ENCODE data around the gene GTF2I. TPM values are rescaled to one million over a fixed set of nuclear protein-coding genes. Genes with fewer than 3 reads are reported as not detected.
"Not testable (repeated sequence)": the region's sequence is repeated elsewhere in the genome, so short reads cannot be mapped to it uniquely, and the experiment has no call there.

Gene GTF2I
- total and polyA plus RNA-seq, 4 donors, result 27.4 to 97.9 (median 65.8) TPM

DNA sequence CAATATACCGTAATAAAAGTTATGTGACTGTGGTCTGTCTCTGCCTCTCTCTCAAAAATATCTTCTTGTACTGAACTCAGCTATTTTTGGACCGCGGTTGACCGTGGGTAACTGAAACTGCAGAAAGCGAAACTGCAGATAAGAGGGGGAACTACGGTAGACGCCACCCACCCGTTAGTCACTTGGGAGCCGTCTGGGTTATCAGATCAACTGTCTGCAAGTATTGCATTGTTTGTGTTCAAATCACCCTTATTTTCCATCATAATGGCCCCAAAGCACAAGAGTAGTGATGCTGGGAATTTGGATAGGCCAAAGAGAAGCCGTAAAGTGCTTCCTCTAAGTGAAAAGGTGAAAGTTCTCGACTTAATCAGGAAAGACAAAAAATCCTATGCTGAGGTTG is 7.5 kb upstream of the GTF2I start:
- not testable (repeated sequence) for H3K27me3 ChIP-seq (ENCODE audit: control insufficient read depth in 4 of 4, insufficient read depth in 4 of 4, low read length in 3 of 4); H3K9ac ChIP-seq (ENCODE audit: low read depth in 1 of 2, low read length in 2 of 2); H3K9me3 ChIP-seq (ENCODE audit: control insufficient read depth in 4 of 4, low read length in 3 of 4); H3K36me3 ChIP-seq (ENCODE audit: control insufficient read depth in 4 of 4, insufficient read depth in 3 of 4, low read depth in 1 of 4, low read length in 3 of 4)
- DNase-seq (ENCODE audit: low spot score), result peak; percentile 54
- 10% methylated on average over 10 of the region's 11 CpGs for WGBS
- peak in 1 of 2 donors; percentile 5 for TF ChIP-seq RXRA (IDR thresholded peaks at IDR 0.05)
- H3K4me1 ChIP-seq (ENCODE audit: control insufficient read depth in 4 of 4, insufficient read depth in 4 of 4, low read length in 3 of 4), result peaks cover 5 to 15% (median 8%) of the 10 kb centered on the region in 4 donors
- peak overlapping the region in 1 of 2 donors; percentile 25 for H3K27ac ChIP-seq (ENCODE audit: low read depth in 1 of 2, low read length in 2 of 2)
- peak overlapping the region in 1 of 3 donors; percentile 32 for H3K4me3 ChIP-seq (ENCODE audit: low read depth in 1 of 3, low read length in 3 of 3)

DNA sequence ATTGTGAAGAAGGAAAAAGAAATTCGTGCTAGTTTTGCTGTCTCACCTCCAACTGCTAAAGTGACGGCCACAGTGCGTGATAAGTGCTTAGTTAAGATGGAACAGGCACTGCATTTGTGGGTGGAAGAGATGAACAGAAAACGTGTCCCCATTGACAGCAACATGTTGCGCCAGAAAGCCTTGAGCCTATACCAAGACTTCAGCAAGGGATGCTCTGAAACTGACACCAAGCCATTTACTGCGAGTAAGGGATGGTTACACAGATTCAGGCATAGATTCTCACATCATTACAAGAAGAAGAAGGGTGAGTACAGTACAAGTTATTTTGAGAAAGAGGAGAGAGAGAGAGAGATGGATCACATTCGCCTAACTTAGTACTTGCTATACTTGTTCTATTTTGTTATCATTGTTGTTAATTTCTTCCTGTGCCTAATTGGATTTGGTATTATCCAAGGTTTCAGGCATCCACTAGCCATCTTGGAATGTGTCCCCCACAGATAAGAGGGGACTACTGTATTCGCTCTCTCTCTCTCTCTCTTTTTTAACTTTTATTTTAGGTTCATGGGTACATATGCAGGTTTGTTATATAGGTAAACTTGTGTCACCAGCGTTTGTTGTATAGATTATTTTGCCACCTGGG is 6.9 kb upstream of the GTF2I start:
- peak overlapping the region in 1 of 2 donors; percentile 17 for H3K27ac ChIP-seq (ENCODE audit: low read depth in 1 of 2, low read length in 2 of 2)
- H3K4me3 ChIP-seq (ENCODE audit: low read depth in 1 of 3, low read length in 3 of 3); H3K27me3 ChIP-seq (ENCODE audit: control insufficient read depth in 4 of 4, insufficient read depth in 4 of 4, low read length in 3 of 4); H3K9me3 ChIP-seq (ENCODE audit: control insufficient read depth in 4 of 4, low read length in 3 of 4); DNase-seq (ENCODE audit: low spot score); H3K36me3 ChIP-seq (ENCODE audit: control insufficient read depth in 4 of 4, insufficient read depth in 3 of 4, low read depth in 1 of 4, low read length in 3 of 4); H3K9ac ChIP-seq (ENCODE audit: low read depth in 1 of 2, low read length in 2 of 2): not testable (repeated sequence)
- H3K4me1 ChIP-seq (ENCODE audit: control insufficient read depth in 4 of 4, insufficient read depth in 4 of 4, low read length in 3 of 4), result peaks cover 7 to 19% (median 11%) of the 10 kb centered on the region in 4 donors
- 71% methylated on average over 7 of the region's 9 CpGs for WGBS

DNA sequence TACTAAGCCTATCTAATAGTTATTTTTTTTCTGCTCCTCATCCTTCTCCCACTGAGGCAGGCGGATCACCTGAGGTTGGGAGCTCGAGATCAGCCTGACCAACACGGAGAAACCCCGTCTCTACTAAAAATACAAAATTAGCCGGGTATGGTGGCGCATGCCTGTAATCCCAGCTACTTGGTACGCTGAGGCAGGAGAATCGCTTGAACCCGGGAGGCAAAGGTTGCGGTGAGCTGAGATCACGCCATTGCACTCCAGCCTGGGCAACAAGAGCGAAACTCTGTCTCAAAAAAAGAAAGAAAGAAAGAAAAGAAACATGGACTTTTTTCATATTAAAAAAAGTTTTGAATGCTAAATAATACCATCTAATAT is 6.4 kb upstream of the GTF2I start:
- not testable (repeated sequence) for H3K4me3 ChIP-seq (ENCODE audit: low read depth in 1 of 3, low read length in 3 of 3); H3K9ac ChIP-seq (ENCODE audit: low read depth in 1 of 2, low read length in 2 of 2); H3K9me3 ChIP-seq (ENCODE audit: control insufficient read depth in 4 of 4, low read length in 3 of 4); H3K27me3 ChIP-seq (ENCODE audit: control insufficient read depth in 4 of 4, insufficient read depth in 4 of 4, low read length in 3 of 4); H3K27ac ChIP-seq (ENCODE audit: low read depth in 1 of 2, low read length in 2 of 2); DNase-seq (ENCODE audit: low spot score); H3K36me3 ChIP-seq (ENCODE audit: control insufficient read depth in 4 of 4, insufficient read depth in 3 of 4, low read depth in 1 of 4, low read length in 3 of 4)
- WGBS, result 87% methylated on average over 12 of the region's 12 CpGs
- H3K4me1 ChIP-seq (ENCODE audit: control insufficient read depth in 4 of 4, insufficient read depth in 4 of 4, low read length in 3 of 4), result peaks cover 8 to 24% (median 16%) of the 10 kb centered on the region in 4 donors

DNA sequence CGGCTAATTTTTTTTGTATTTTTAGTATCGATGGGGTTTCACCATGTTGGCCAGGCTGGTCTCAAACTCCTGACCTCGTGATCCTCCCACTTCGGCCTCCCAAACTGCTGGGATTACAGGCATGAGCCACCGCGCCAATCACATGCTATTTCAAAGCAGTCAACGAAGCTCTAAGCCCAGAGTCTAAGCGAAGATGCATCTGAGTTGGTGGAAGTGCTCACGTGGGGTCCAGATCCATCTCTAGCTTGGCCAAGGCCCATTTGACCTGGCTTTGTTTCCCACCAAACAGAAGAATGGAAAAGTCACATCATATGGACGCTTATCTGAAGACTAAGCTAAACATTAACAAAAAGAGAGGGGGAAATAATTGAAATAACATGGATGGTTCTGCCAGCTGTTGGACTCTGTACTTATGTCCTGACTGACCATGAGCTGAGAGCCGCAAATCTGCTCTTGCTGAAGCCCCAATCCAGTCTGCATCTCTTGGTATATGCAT is 3.8 kb upstream of the GTF2I start:
- H3K27ac ChIP-seq (ENCODE audit: low read depth in 1 of 2, low read length in 2 of 2), result peak overlapping the region; percentile 4 to 36
- DNase-seq (ENCODE audit: low spot score), result no peak
- no peaks in the 10 kb centered on the region for H3K27me3 ChIP-seq (ENCODE audit: control insufficient read depth in 4 of 4, insufficient read depth in 4 of 4, low read length in 3 of 4)
- no peak overlapping the region for H3K4me3 ChIP-seq (ENCODE audit: low read depth in 1 of 3, low read length in 3 of 3)
- 60% methylated on average over 11 of the region's 11 CpGs for WGBS
- H3K4me1 ChIP-seq (ENCODE audit: control insufficient read depth in 4 of 4, insufficient read depth in 4 of 4, low read length in 3 of 4), result peaks cover 10 to 34% (median 22%) of the 10 kb centered on the region in 4 donors
- no peaks in the 10 kb centered on the region for H3K9me3 ChIP-seq (ENCODE audit: control insufficient read depth in 4 of 4, low read length in 3 of 4)
- H3K36me3 ChIP-seq (ENCODE audit: control insufficient read depth in 4 of 4, insufficient read depth in 3 of 4, low read depth in 1 of 4, low read length in 3 of 4), result no peaks in the 10 kb centered on the region
- no peak overlapping the region for H3K9ac ChIP-seq (ENCODE audit: low read depth in 1 of 2, low read length in 2 of 2)
- TF ChIP-seq EGR1 (IDR thresholded peaks at IDR 0.05; ENCODE audit: low read depth in 2 of 2) (peak; percentile 65 to 97), JUND (IDR thresholded peaks at IDR 0.05) (peak; percentile 98 to 99), YY1 (IDR thresholded peaks at IDR 0.05) (peak; percentile 92), TAF1 (conservative IDR thresholded peaks at IDR 0.05) (peak; percentile 80), HNF4A (conservative IDR thresholded peaks at IDR 0.05) (peak; percentile 95), FOXA2 (IDR thresholded peaks at IDR 0.05) (peak; percentile 20), GABPA (IDR thresholded peaks at IDR 0.05 in 1 of 2, conservative IDR thresholded peaks at IDR 0.05 in 1 of 2) (no peak), FOXA1 (IDR thresholded peaks at IDR 0.05) (no peak), HNF4G (IDR thresholded peaks at IDR 0.05) (peak; percentile 87), RAD21 (IDR thresholded peaks at IDR 0.05) (peak; percentile 56 to 58), NR2F2 (IDR thresholded peaks at IDR 0.05) (peak; percentile 22), SP1 (IDR thresholded peaks at IDR 0.05) (peak; percentile 93), RXRA (IDR thresholded peaks at IDR 0.05) (peak; percentile 71 to 74)
- TF ChIP-seq, protein P1, sequence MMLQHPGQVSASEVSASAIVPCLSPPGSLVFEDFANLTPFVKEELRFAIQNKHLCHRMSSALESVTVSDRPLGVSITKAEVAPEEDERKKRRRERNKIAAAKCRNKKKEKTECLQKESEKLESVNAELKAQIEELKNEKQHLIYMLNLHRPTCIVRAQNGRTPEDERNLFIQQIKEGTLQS (IDR thresholded peaks at IDR 0.05), result peak; percentile 90
- TF ChIP-seq, protein P2, sequence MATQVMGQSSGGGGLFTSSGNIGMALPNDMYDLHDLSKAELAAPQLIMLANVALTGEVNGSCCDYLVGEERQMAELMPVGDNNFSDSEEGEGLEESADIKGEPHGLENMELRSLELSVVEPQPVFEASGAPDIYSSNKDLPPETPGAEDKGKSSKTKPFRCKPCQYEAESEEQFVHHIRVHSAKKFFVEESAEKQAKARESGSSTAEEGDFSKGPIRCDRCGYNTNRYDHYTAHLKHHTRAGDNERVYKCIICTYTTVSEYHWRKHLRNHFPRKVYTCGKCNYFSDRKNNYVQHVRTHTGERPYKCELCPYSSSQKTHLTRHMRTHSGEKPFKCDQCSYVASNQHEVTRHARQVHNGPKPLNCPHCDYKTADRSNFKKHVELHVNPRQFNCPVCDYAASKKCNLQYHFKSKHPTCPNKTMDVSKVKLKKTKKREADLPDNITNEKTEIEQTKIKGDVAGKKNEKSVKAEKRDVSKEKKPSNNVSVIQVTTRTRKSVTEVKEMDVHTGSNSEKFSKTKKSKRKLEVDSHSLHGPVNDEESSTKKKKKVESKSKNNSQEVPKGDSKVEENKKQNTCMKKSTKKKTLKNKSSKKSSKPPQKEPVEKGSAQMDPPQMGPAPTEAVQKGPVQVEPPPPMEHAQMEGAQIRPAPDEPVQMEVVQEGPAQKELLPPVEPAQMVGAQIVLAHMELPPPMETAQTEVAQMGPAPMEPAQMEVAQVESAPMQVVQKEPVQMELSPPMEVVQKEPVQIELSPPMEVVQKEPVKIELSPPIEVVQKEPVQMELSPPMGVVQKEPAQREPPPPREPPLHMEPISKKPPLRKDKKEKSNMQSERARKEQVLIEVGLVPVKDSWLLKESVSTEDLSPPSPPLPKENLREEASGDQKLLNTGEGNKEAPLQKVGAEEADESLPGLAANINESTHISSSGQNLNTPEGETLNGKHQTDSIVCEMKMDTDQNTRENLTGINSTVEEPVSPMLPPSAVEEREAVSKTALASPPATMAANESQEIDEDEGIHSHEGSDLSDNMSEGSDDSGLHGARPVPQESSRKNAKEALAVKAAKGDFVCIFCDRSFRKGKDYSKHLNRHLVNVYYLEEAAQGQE (IDR thresholded peaks at IDR 0.05), result peak; percentile 73
- TF ChIP-seq, protein P3, sequence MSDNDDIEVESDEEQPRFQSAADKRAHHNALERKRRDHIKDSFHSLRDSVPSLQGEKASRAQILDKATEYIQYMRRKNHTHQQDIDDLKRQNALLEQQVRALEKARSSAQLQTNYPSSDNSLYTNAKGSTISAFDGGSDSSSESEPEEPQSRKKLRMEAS (IDR thresholded peaks at IDR 0.05), result peak; percentile 73
- TF ChIP-seq, protein P4, sequence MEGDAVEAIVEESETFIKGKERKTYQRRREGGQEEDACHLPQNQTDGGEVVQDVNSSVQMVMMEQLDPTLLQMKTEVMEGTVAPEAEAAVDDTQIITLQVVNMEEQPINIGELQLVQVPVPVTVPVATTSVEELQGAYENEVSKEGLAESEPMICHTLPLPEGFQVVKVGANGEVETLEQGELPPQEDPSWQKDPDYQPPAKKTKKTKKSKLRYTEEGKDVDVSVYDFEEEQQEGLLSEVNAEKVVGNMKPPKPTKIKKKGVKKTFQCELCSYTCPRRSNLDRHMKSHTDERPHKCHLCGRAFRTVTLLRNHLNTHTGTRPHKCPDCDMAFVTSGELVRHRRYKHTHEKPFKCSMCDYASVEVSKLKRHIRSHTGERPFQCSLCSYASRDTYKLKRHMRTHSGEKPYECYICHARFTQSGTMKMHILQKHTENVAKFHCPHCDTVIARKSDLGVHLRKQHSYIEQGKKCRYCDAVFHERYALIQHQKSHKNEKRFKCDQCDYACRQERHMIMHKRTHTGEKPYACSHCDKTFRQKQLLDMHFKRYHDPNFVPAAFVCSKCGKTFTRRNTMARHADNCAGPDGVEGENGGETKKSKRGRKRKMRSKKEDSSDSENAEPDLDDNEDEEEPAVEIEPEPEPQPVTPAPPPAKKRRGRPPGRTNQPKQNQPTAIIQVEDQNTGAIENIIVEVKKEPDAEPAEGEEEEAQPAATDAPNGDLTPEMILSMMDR (IDR thresholded peaks at IDR 0.05; ENCODE audit: low read depth, low read length, missing input control), result no peak
